ENCODE measurements around the gene ABCA3. TPM values are rescaled to one million over a fixed set of nuclear protein-coding genes. Genes with fewer than 3 reads are reported as not detected.

ABCA3 gene
- total and polyA plus RNA-seq, 11 donors = 6.7 to 16.5 (median 9.6) TPM

- Histone ChIP-seq H3K9me3 (no peaks in the 10 kb centered on the region), H3K4me1 (no peaks in the 10 kb centered on the region), H3K27me3 (no peaks in the 10 kb centered on the region), H3K36me3 (peaks cover 0 to 56% (median 37%) of the 10 kb centered on the region in 9 donors), H3K4me3 (no peak overlapping the region), H3K27ac (no peak overlapping the region)
- 92 to 94% (median 94%) methylated on average over 8 to 11 of the region's 11 CpGs for WGBS, 4 donors
- ATAC-seq (no peak), DNase-seq (no peak)
- intact Hi-C loops (cut with DNase I) = loop anchor here in 1 of 10 donors (10.0 kb wide), 1 partner anchor 51 kb away; no protein-coding TSS in a partner anchor
- TF ChIP-seq CTCF (IDR thresholded peaks at IDR 0.05) (no peak), POLR2A (IDR thresholded peaks at IDR 0.05) (no peak)
Observed at GRCh38 chr16:2326191-2326590, 14.3 kb downstream of the ABCA3 start.

- H3K27ac ChIP-seq = no peak overlapping the region
- H3K9me3 ChIP-seq = no peaks in the 10 kb centered on the region
- H3K4me3 ChIP-seq = no peak overlapping the region
- ATAC-seq (no peak), DNase-seq (no peak)
- intact Hi-C loops (cut with DNase I) = loop anchor here in 1 of 10 donors (10.0 kb wide), 1 partner anchor 51 kb away; no protein-coding TSS in a partner anchor
- H3K4me1 ChIP-seq = no peaks in the 10 kb centered on the region
- no peaks in the 10 kb centered on the region for H3K27me3 ChIP-seq
- TF ChIP-seq CTCF (IDR thresholded peaks at IDR 0.05) (no peak), POLR2A (IDR thresholded peaks at IDR 0.05) (no peak)
- 88 to 91% (median 89%) methylated on average over 12 to 16 of the region's 16 CpGs for WGBS, 4 donors
- H3K36me3 ChIP-seq = peaks cover 0 to 59% (median 37%) of the 10 kb centered on the region in 9 donors
Observed at GRCh38 chr16:2325791-2326190, 14.7 kb downstream of the ABCA3 start.

GRCh38 chr16:2325181-2325580 is 15.3 kb downstream of the ABCA3 start:
- TF ChIP-seq CTCF (IDR thresholded peaks at IDR 0.05) (no peak), POLR2A (IDR thresholded peaks at IDR 0.05) (no peak)
- intact Hi-C loops (cut with DNase I) = loop anchor here in 1 of 10 donors (10.0 kb wide), 1 partner anchor 50 kb away; no protein-coding TSS in a partner anchor

GRCh38 chr16:2324296-2324859 is 16.1 kb downstream of the ABCA3 start:
- Histone ChIP-seq H3K36me3 (peaks cover 0 to 62% (median 41%) of the 10 kb centered on the region in 9 donors), H3K27me3 (no peaks in the 10 kb centered on the region), H3K4me1 (no peaks in the 10 kb centered on the region), H3K27ac (no peak overlapping the region), H3K9me3 (no peaks in the 10 kb centered on the region), H3K4me3 (no peak overlapping the region)
- DNase-seq (no peak), ATAC-seq (no peak)
- 90 to 94% (median 91%) methylated on average over 25 to 26 of the region's 26 CpGs for WGBS, 4 donors
- no peak for TF ChIP-seq POLR2A (IDR thresholded peaks at IDR 0.05)
- no peak for TF ChIP-seq CTCF (IDR thresholded peaks at IDR 0.05)
- intact Hi-C loops (cut with DNase I) = loop anchor here in 1 of 10 donors (10.0 kb wide), 1 partner anchor 50 kb away; no protein-coding TSS in a partner anchor

More at GRCh38 chr16:2325181-2325580, 15.3 kb downstream of the ABCA3 start:
- Histone ChIP-seq H3K36me3 (peaks cover 0 to 59% (median 37%) of the 10 kb centered on the region in 9 donors), H3K4me1 (no peaks in the 10 kb centered on the region), H3K27ac (no peak overlapping the region), H3K9me3 (no peaks in the 10 kb centered on the region), H3K27me3 (no peaks in the 10 kb centered on the region), H3K4me3 (no peak overlapping the region)
- WGBS, 4 donors = 84 to 89% (median 87%) methylated on average over 7 of the region's 7 CpGs
- ATAC-seq (no peak), DNase-seq (no peak)
